H9 (cell line): ENCODE results near the gene TFB1M. TPM values are rescaled to one million over a fixed set of nuclear protein-coding genes. Genes with fewer than 3 reads are reported as not detected.

ENCODE experiments used
- DNase-seq: peaks from one replicate; pipeline ENCODE4 v3.0.0-alpha.2; 2017
- H2AFZ ChIP-seq: one replicate; pipeline ENCODE4 v1.6.1; 2013; ENCODE audit warnings: mild to moderate bottlenecking, low read length, control low read depth, moderate library complexity
- H2AK5ac ChIP-seq: 2 replicates; pipeline ENCODE4 v1.6.1; 2013; ENCODE audit warnings: low read length, control low read depth, mixed read lengths; ENCODE audit not compliant: insufficient read length
- H2BK120ac ChIP-seq: one replicate; pipeline ENCODE4 v1.6.1; 2013; ENCODE audit warnings: low read depth, mild to moderate bottlenecking, low read length, control low read depth, inconsistent platforms; ENCODE audit not compliant: poor library complexity, severe bottlenecking
- H2BK12ac ChIP-seq: 2 replicates; pipeline ENCODE4 v1.6.1; 2013; ENCODE audit warnings: low read length, control low read depth, mixed read lengths, low read depth; ENCODE audit not compliant: insufficient read length
- H2BK15ac ChIP-seq: 2 replicates; pipeline ENCODE4 v1.6.1; 2013; ENCODE audit warnings: low read depth, low read length, control low read depth
- H2BK20ac ChIP-seq: one replicate; pipeline ENCODE4 v1.6.1; 2013; ENCODE audit warnings: low read depth, mild to moderate bottlenecking, low read length, control low read depth, inconsistent platforms; ENCODE audit not compliant: poor library complexity, severe bottlenecking
- H2BK5ac ChIP-seq: 2 replicates; pipeline ENCODE4 v1.6.1; 2013; ENCODE audit warnings: low read length, control low read depth, mixed read lengths; ENCODE audit not compliant: insufficient read length
- H3K14ac ChIP-seq: 2 replicates; pipeline ENCODE4 v1.6.1; 2013; ENCODE audit warnings: low read length, control low read depth; ENCODE audit not compliant: insufficient read depth
- H3K18ac ChIP-seq: 2 replicates; pipeline ENCODE4 v1.6.1; 2013; ENCODE audit warnings: low read depth, mild to moderate bottlenecking, mixed read lengths, low read length, control low read depth; ENCODE audit not compliant: insufficient read length
- H3K23ac ChIP-seq: 2 replicates; pipeline ENCODE4 v1.6.1; 2013; ENCODE audit warnings: low read length, control low read depth, mixed read lengths, low read depth; ENCODE audit not compliant: insufficient read length
- H3K23me2 ChIP-seq: 2 replicates; pipeline ENCODE4 v1.6.1; 2013; ENCODE audit warnings: low read depth, mild to moderate bottlenecking, mixed read lengths, low read length, control low read depth; ENCODE audit not compliant: insufficient read length, poor library complexity, severe bottlenecking
- H3K27ac ChIP-seq: 2 replicates; pipeline ENCODE4 v1.5.1; 2013; ENCODE audit warnings: low read length, control low read depth, mixed read lengths, low read depth; ENCODE audit not compliant: insufficient read length
- H3K27me3 ChIP-seq: 2 replicates; pipeline ENCODE4 v1.6.1; 2013; ENCODE audit warnings: low read length, control low read depth, inconsistent platforms; ENCODE audit not compliant: insufficient read depth
- H3K4ac ChIP-seq: 2 replicates; pipeline ENCODE4 v1.6.1; 2013; ENCODE audit warnings: low read depth, mild to moderate bottlenecking, control low read depth, inconsistent platforms, low read length, moderate library complexity
- H3K4me1 ChIP-seq: 2 replicates; pipeline ENCODE4 v1.6.1; 2013; ENCODE audit warnings: low read length, control low read depth, inconsistent platforms; ENCODE audit not compliant: insufficient read depth
- H3K4me2 ChIP-seq: 2 replicates; pipeline ENCODE4 v1.6.1; 2013; ENCODE audit warnings: low read length, control low read depth, mixed read lengths; ENCODE audit not compliant: insufficient read length, insufficient read depth
- H3K56ac ChIP-seq: 2 replicates; pipeline ENCODE4 v1.6.1; 2013; ENCODE audit warnings: low read depth, mild to moderate bottlenecking, mixed read lengths, low read length, control low read depth; ENCODE audit not compliant: insufficient read length
- H3K79me1 ChIP-seq: 2 replicates; pipeline ENCODE4 v1.6.1; 2013; ENCODE audit warnings: low read depth, mild to moderate bottlenecking, moderate library complexity, low read length, control low read depth, inconsistent platforms; ENCODE audit not compliant: insufficient read depth, poor library complexity, severe bottlenecking
- H3K79me2 ChIP-seq: 2 replicates; pipeline ENCODE4 v1.6.1; 2013; ENCODE audit warnings: low read length, control low read depth, inconsistent platforms; ENCODE audit not compliant: insufficient read depth
- H3K9ac ChIP-seq: 2 replicates; pipeline ENCODE4 v1.6.1; 2013; ENCODE audit warnings: low read length, control low read depth, mixed read lengths; ENCODE audit not compliant: insufficient read length; ENCODE audit errors: extremely low read depth
- H3K9me3 ChIP-seq: one replicate; pipeline ENCODE4 v1.6.1; 2013; ENCODE audit warnings: low read depth, low read length, inconsistent platforms; ENCODE audit not compliant: control insufficient read depth
- H3T11ph ChIP-seq: one replicate; pipeline ENCODE4 v1.6.1; 2013; ENCODE audit warnings: mild to moderate bottlenecking, low read length, control low read depth, inconsistent platforms
- H4K20me1 ChIP-seq: one replicate; pipeline ENCODE4 v1.6.1; 2013; ENCODE audit not compliant: control insufficient read depth, insufficient read length, insufficient read depth
- H4K5ac ChIP-seq: 2 replicates; pipeline ENCODE4 v1.6.1; 2013; ENCODE audit warnings: low read depth, mild to moderate bottlenecking, mixed read lengths, low read length, control low read depth; ENCODE audit not compliant: insufficient read length
- H4K8ac ChIP-seq: replicated peaks from 2 replicates; pipeline ENCODE4 v1.6.1; 2013; ENCODE audit warnings: low read length, control low read depth, mixed read lengths, low read depth; ENCODE audit not compliant: insufficient read length
- H4K91ac ChIP-seq: 2 replicates; pipeline ENCODE4 v1.6.1; 2013; ENCODE audit warnings: low read depth, mild to moderate bottlenecking, moderate library complexity, mixed read lengths, low read length, control low read depth; ENCODE audit not compliant: insufficient read length
- H3K27ac Mint-ChIP-seq, 3 experiments: 2 replicates in 2 of 3; 3 replicates in 1 of 3; pipeline ENCODE4 v1.8.0; 2020 to 2021; ENCODE audit warnings: mixed read lengths in 3 of 3, mild to moderate bottlenecking in 1 of 3, moderate library complexity in 1 of 3
- H3K27me3 Mint-ChIP-seq: 2 replicates; pipeline ENCODE4 v1.8.0; 2021; ENCODE audit warnings: low read depth, mild to moderate bottlenecking, moderate library complexity, mixed read lengths
- H3K36me3 Mint-ChIP-seq, 3 experiments: 2 replicates in 2 of 3; 3 replicates in 1 of 3; pipeline ENCODE4 v1.8.0; 2020 to 2021; ENCODE audit warnings: low read depth in 3 of 3, mixed read lengths in 3 of 3; ENCODE audit not compliant: insufficient read depth in 1 of 3
- H3K4me1 Mint-ChIP-seq, 2 experiments: 2 replicates each; pipeline ENCODE4 v1.8.0; 2020; ENCODE audit warnings: mixed read lengths in 2 of 2
- H3K4me3 Mint-ChIP-seq, 2 experiments: 2 replicates in 1 of 2; 3 replicates in 1 of 2; pipeline ENCODE4 v1.8.0; 2020 to 2021; ENCODE audit warnings: mild to moderate bottlenecking in 2 of 2, mixed read lengths in 2 of 2, moderate library complexity in 1 of 2
- H3K9me3 Mint-ChIP-seq, 2 experiments: 2 replicates in 1 of 2; 3 replicates in 1 of 2; pipeline ENCODE4 v1.8.0; 2020; ENCODE audit warnings: mild to moderate bottlenecking in 2 of 2, mixed read lengths in 2 of 2, moderate library complexity in 1 of 2
- CTCF ChIP-seq: fragments of 200-600 bp; sonication (generic); conservative IDR thresholded peaks from 3 replicates; pipeline ENCODE4 v1.8.0; 2021; ENCODE audit warnings: antibody characterized with exemption, mild to moderate bottlenecking
- WGBS: extraction: QIAGEN DNeasy Blood & Tissue Kit; methylation state at CpG from one replicate; pipeline ENCODE4 v1.1.7; 2013; ENCODE audit warnings: missing lambda C conversion rate, low lambda C conversion rate, mixed read lengths; ENCODE audit not compliant: insufficient read length; ENCODE audit errors: extremely low coverage; 5-methylcytosine and 5-hydroxymethylcytosine counted together
- total RNA-seq: library from RNA; stranded (reverse); gene quantifications from 2 replicates; pipeline ENCODE4 v1.2.1, GENCODE V29; 2021

TFB1M gene
- total RNA-seq, 1 experiment from 2014 or later: 28.6 TPM

DNA sequence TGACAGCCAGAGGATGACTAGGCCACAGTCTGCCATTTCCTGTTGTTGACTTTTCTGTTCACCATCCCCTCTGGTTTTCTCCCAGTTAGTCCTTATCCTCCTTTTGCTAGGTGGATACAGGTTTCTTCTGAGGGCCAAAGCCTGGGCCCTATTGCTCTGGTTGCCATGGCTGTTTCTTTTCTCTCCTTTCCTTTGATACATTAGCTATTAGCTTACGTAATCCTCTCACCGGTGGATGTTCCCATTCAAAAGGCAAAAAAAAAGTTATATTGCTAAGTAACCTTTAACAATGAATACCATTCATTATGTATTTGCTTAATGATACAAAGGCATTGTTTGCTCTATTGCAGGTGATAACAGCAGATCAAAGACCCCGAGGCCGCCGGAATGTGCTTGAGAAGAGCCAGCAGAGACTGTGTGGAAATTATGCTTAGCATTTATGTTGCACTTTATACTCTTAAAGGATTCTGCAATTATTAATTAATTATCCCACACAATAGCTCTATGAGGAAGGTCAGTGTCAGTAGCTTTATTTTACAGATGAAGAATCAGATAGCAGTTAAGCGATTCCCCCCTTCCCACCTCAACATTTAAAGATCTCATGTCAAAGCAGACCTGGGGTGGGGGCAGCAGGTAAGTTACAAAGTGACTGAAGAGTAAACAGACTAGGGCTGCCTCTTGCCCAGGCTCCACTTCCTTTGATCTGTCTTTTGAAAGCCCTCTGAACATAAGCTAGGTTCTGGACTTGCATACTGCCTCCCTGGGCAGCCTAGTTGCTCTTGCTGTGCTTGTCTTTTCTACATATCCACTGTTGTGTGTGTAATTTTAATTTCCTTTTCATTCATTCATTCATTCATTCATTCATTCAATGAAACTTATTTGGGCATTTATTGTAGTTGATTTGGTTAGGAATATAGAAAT lies 14.5 kb upstream of the TFB1M start:
- H3K79me2 ChIP-seq: no peaks in the 10 kb centered on the region
- Mint-ChIP-seq H3K36me3 (no peaks in the 10 kb centered on the region), H3K9me3 (no peaks in the 10 kb centered on the region), H3K27me3 (no peaks in the 10 kb centered on the region; the same call in 1 of the 2 replicates), H3K4me1 (peaks cover 21 to 23% of the 10 kb centered on the region in 2 experiments), H3K4me3 (no peak overlapping the region), H3K27ac (peak overlapping the region in 2 of 3 experiments; percentile 33 to 72; a peak in 2 of 7 replicates)
- no peak overlapping the region for H4K91ac ChIP-seq
- no peak overlapping the region for H3K14ac ChIP-seq
- H2BK12ac ChIP-seq: peak overlapping the region; percentile 14
- H3K23me2 ChIP-seq: peaks cover 4% of the 10 kb centered on the region
- no peaks in the 10 kb centered on the region for H3K79me1 ChIP-seq
- no peak overlapping the region for H3K27ac ChIP-seq
- H3K18ac ChIP-seq: no peak overlapping the region
- H3K27me3 ChIP-seq: no peaks in the 10 kb centered on the region
- no peaks in the 10 kb centered on the region for H3K9me3 ChIP-seq
- H3K4ac ChIP-seq: no peak overlapping the region
- no peak overlapping the region for H2AFZ ChIP-seq
- DNase-seq: no peak
- H3K4me2 ChIP-seq: no peak overlapping the region
- no CpG with 5 or more reads among the region's 6 CpGs for WGBS
- no peak overlapping the region; the same call in 1 of the 2 replicates for H2BK15ac ChIP-seq
- H3K9ac ChIP-seq: no peak overlapping the region
- H3K23ac ChIP-seq: no peak overlapping the region
- peaks cover 2% of the 10 kb centered on the region; the same call in 1 of the 2 replicates for H3K4me1 ChIP-seq
- H2AK5ac ChIP-seq: no peak overlapping the region
- no peak overlapping the region for H4K8ac ChIP-seq
- no peak overlapping the region for H2BK5ac ChIP-seq
- no peak overlapping the region for H3K56ac ChIP-seq
- no peak for TF ChIP-seq CTCF
- H3T11ph ChIP-seq: no peak overlapping the region
- H4K20me1 ChIP-seq: no peaks in the 10 kb centered on the region
- H2BK120ac ChIP-seq: no peak overlapping the region
- no peak overlapping the region for H2BK20ac ChIP-seq
- no peak overlapping the region for H4K5ac ChIP-seq
